ENCODE data around the gene CACNB4.
"Not testable (repeated sequence)": the region's sequence is repeated elsewhere in the genome, so short reads cannot be mapped to it uniquely, and the experiment has no call there.

CACNB4 gene

GRCh38 chr2:151882786-151883445 is 215.9 kb downstream of the CACNB4 start:
- no peak for DNase-seq (ENCODE audit: low read depth)
- H3K4me3 ChIP-seq (ENCODE audit: low read length): no peak overlapping the region
- TF ChIP-seq CTCF (conservative IDR thresholded peaks at IDR 0.05; ENCODE audit: low read length): no peak

- no peak overlapping the region for H3K4me3 ChIP-seq (ENCODE audit: low read length)
- no peak for DNase-seq (ENCODE audit: low read depth)
- no peak for TF ChIP-seq CTCF (conservative IDR thresholded peaks at IDR 0.05; ENCODE audit: low read length)
Observed at GRCh38 chr2:151881342-151881741, 217.5 kb downstream of the CACNB4 start.

GRCh38 chr2:151880586-151880985 is 218.3 kb downstream of the CACNB4 start:
- TF ChIP-seq CTCF (conservative IDR thresholded peaks at IDR 0.05; ENCODE audit: low read length): no peak
- DNase-seq (ENCODE audit: low read depth): no peak
- H3K4me3 ChIP-seq (ENCODE audit: low read length): no peak overlapping the region

GRCh38 chr2:151878655-151879563 is 219.9 kb downstream of the CACNB4 start:
- no peak for DNase-seq (ENCODE audit: low read depth)
- no peak for TF ChIP-seq CTCF (conservative IDR thresholded peaks at IDR 0.05; ENCODE audit: low read length)
- H3K4me3 ChIP-seq (ENCODE audit: low read length): no peak overlapping the region

- DNase-seq (ENCODE audit: low read depth): no peak
- TF ChIP-seq CTCF (conservative IDR thresholded peaks at IDR 0.05; ENCODE audit: low read length): no peak
Observed at GRCh38 chr2:151878204-151878603, 220.6 kb downstream of the CACNB4 start.

GRCh38 chr2:151875631-151876030 is 223.2 kb downstream of the CACNB4 start:
- DNase-seq (ENCODE audit: low read depth); H3K4me3 ChIP-seq (ENCODE audit: low read length): not testable (repeated sequence)

More at GRCh38 chr2:151878204-151878603, 220.6 kb downstream of the CACNB4 start:
- H3K4me3 ChIP-seq (ENCODE audit: low read length): no peak overlapping the region

GRCh38 chr2:151872463-151872862 is 226.4 kb downstream of the CACNB4 start:
- DNase-seq (ENCODE audit: low read depth): peak; percentile 24
- no peak for TF ChIP-seq CTCF (conservative IDR thresholded peaks at IDR 0.05; ENCODE audit: low read length)
- H3K4me3 ChIP-seq (ENCODE audit: low read length): no peak overlapping the region

All from AG10803 (cell line).